Duodenal mucosa (tissue), 2 donors: ENCODE data around the gene AKAP9.

Experiments used
- H3K27ac ChIP-seq: one replicate; pipeline ENCODE4 v1.7.0; 2013; ENCODE audit warnings: low read depth, low read length
- H3K27me3 ChIP-seq, 2 donors: one replicate each; pipeline ENCODE4 v1.7.0; 2013; ENCODE audit warnings: low read length in 2 of 2, control low read depth in 1 of 2; ENCODE audit not compliant: insufficient read depth in 2 of 2, control insufficient read depth in 1 of 2
- H3K36me3 ChIP-seq, 2 donors: one replicate each; pipeline ENCODE4 v1.7.0; 2013; ENCODE audit warnings: low read length in 2 of 2, control low read depth in 1 of 2; ENCODE audit not compliant: insufficient read depth in 2 of 2, control insufficient read depth in 1 of 2
- H3K4me1 ChIP-seq, 2 donors: one replicate each; pipeline ENCODE4 v1.7.0; 2013; ENCODE audit warnings: low read length in 2 of 2, control low read depth in 1 of 2; ENCODE audit not compliant: insufficient read depth in 2 of 2, control insufficient read depth in 1 of 2
- H3K4me3 ChIP-seq, 2 donors: one replicate each; pipeline ENCODE4 v1.7.0; 2013; ENCODE audit warnings: low read length in 2 of 2, low read depth in 1 of 2
- H3K9ac ChIP-seq, 2 donors: one replicate each; pipeline ENCODE4 v1.7.0; 2013; ENCODE audit warnings: low read length in 2 of 2, low read depth in 1 of 2
- H3K9me3 ChIP-seq, 2 donors: one replicate each; pipeline ENCODE4 v1.7.0; 2013; ENCODE audit warnings: low read length in 2 of 2, control low read depth in 1 of 2; ENCODE audit not compliant: control insufficient read depth in 1 of 2

Gene AKAP9

DNA sequence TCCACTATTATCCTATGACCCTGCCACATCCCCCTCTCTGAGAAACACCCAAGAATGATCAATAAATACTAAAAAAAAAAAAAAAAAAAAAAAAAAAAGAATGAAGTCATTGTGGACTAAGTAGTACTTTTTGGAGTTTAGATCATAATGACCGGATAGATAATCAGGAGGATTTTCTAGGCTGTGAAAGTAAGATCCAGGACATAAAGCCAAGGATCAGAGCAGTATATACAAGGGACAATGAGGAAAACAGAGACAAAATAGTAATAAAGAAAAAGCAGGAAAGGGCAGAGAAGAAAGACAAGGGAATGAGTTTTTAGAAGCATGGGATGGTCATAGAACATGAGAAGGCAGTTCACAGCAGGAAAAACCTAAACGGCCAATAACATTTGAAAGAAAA lies 87.6 kb downstream of the AKAP9 start:
- no peak overlapping the region for H3K4me3 ChIP-seq
- peaks cover 26 to 40% of the 10 kb centered on the region in 2 donors for H3K36me3 ChIP-seq
- no peaks in the 10 kb centered on the region for H3K27me3 ChIP-seq
- H3K27ac ChIP-seq: no peak overlapping the region
- no peak overlapping the region for H3K9ac ChIP-seq
- no peaks in the 10 kb centered on the region for H3K9me3 ChIP-seq
- no peaks in the 10 kb centered on the region for H3K4me1 ChIP-seq

DNA sequence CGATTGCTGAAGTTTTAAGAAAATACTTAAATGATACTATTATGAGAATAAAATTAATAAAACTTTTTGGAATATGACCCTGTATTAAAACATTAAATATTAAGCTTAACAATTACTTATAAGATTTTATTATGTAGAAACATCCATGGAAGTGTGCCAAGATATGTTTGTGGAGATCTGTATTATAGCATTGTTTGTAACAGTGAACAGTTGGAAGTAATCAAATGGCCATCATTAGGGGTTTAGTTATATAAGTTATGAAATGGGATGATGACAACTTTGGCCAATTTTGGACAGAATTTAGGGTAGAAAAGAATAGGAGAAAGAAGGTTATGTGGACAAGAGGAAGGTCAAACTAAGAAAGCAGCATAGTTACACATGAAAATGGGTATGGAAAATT lies 88.0 kb downstream of the AKAP9 start:
- peaks cover 21 to 35% of the 10 kb centered on the region in 2 donors for H3K36me3 ChIP-seq
- H3K27ac ChIP-seq: no peak overlapping the region
- no peaks in the 10 kb centered on the region for H3K27me3 ChIP-seq
- H3K4me1 ChIP-seq: no peaks in the 10 kb centered on the region
- no peak overlapping the region for H3K4me3 ChIP-seq
- H3K9me3 ChIP-seq: no peaks in the 10 kb centered on the region
- no peak overlapping the region for H3K9ac ChIP-seq

DNA sequence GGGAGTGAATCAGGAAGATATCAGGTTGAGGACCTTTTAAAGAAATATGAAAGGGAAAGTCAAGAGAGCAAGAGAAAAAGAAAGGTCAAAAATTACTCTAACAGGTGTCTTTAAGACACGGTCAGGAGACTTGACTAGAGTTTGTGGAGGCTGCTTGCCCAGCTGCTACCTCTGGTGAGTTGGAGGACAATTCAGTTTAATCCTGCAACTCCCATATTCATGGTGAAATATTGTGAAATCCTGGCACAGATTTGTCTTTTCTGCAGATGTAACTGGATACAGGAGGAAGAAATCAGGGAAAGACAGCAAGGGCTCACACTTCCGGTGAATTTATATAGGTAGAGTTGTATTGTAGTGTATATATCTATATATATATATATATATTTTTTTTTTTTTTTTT lies 93.5 kb downstream of the AKAP9 start:
- H3K9ac ChIP-seq: no peak overlapping the region
- no peaks in the 10 kb centered on the region for H3K9me3 ChIP-seq
- no peaks in the 10 kb centered on the region for H3K4me1 ChIP-seq
- H3K27me3 ChIP-seq: no peaks in the 10 kb centered on the region
- peaks cover 8 to 14% of the 10 kb centered on the region in 2 donors for H3K36me3 ChIP-seq
- H3K4me3 ChIP-seq: no peak overlapping the region
- no peak overlapping the region for H3K27ac ChIP-seq

DNA sequence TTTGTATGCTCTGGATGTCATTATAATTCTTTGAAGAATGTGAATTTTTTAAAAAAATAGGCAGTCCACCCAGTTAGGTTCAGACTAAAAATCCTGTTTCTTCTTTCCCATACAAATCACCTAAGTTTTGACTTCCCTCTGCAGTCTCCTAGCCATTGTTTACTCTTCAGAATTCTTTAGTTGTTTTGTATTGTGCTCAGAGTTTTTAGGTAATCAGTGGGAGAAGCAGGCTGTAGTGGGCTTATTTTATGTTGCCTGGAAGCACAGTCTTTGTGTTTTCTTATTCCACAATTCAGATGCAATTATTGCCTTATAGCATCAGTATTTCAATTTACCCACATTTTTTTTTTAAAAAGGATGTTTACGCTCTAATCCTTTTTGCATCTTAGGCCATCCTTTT lies 94.9 kb downstream of the AKAP9 start:
- Histone ChIP-seq H3K9ac (no peak overlapping the region), H3K27me3 (no peaks in the 10 kb centered on the region), H3K9me3 (no peaks in the 10 kb centered on the region), H3K36me3 (peaks cover 8 to 9% of the 10 kb centered on the region in 2 donors), H3K27ac (no peak overlapping the region), H3K4me1 (peaks cover 0 to 1% of the 10 kb centered on the region in 2 donors), H3K4me3 (no peak overlapping the region)

DNA sequence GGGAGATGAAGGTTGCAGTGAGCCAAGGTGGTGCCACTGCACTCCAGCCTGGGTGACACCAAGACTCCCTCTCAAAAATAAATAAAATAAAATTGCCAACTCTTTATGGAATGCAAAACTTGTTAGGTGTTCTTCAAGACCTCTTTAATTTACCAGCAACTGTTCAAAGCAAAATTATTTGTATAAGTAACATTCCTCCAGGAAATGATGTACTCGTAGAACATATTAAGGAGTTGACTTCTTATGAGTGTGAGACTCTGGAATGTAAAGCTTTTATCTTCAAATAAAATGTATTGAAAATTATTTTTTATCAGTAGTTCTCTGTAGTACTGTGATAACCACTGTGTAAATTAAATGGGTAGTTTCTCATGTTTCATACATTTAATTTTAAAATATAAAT lies 99.2 kb downstream of the AKAP9 start:
- no peak overlapping the region for H3K9ac ChIP-seq
- no peaks in the 10 kb centered on the region for H3K9me3 ChIP-seq
- peaks cover 6 to 20% of the 10 kb centered on the region in 2 donors for H3K4me1 ChIP-seq
- H3K27ac ChIP-seq: no peak overlapping the region
- H3K27me3 ChIP-seq: no peaks in the 10 kb centered on the region
- H3K36me3 ChIP-seq: peaks cover 0 to 8% of the 10 kb centered on the region in 2 donors
- no peak overlapping the region for H3K4me3 ChIP-seq

DNA sequence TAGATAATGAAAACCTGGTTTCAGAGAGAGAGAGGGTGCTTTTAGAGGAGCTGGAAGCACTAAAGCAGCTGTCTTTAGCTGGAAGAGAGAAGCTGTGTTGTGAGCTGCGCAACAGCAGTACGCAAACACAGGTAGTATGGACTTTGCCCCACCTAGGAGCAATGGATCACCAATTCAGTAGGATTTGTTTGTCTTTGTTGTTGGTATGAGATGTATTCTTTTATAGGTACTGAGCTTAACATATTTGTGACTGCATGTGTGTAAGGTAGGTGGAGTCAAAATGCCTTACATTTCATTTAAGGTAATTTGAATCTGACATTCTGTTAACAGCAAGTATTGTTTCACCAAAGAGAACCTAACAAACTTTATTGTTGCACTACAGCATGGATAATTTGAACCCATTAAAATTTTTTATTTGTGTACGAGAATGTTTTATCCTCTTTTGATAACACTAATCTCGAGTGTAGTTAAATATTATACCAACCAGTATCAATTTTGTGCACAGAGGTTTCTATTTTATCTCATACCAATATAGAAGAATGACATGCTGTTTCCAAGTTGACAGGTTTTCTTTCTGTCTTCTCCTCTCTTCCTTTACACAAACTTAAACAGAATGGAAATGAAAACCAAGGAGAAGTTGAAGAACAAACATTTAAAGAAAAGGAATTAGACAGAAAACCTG lies 101.5 kb downstream of the AKAP9 start:
- H3K9ac ChIP-seq: no peak overlapping the region
- no peak overlapping the region for H3K27ac ChIP-seq
- H3K4me3 ChIP-seq: peak overlapping the region; percentile 6 to 40
- no peaks in the 10 kb centered on the region for H3K9me3 ChIP-seq
- no peaks in the 10 kb centered on the region for H3K27me3 ChIP-seq
- H3K36me3 ChIP-seq: peaks cover 14 to 20% of the 10 kb centered on the region in 2 donors
- peaks cover 6 to 27% of the 10 kb centered on the region in 2 donors for H3K4me1 ChIP-seq

DNA sequence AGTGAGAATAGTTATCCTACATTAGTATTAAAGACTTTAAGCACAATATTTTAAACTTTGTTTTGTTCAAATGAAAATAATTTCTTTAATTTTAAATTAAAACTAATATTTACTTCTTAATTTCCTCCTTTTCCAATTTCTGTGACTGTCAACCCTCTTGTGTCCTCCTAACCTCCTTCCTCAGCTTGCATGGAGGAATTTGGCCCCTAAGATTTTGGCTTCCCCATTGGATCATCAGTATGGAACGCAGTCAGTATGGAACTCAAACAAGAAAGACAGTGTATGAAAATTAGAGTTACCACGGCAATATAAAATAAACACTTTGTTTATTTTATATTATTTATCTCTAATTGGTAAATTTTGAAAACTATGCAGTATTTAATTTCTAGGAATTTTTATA lies 102.4 kb downstream of the AKAP9 start:
- no peaks in the 10 kb centered on the region for H3K9me3 ChIP-seq
- H3K36me3 ChIP-seq: peaks cover 14 to 20% of the 10 kb centered on the region in 2 donors
- H3K27me3 ChIP-seq: no peaks in the 10 kb centered on the region
- no peak overlapping the region for H3K9ac ChIP-seq
- no peak overlapping the region for H3K27ac ChIP-seq
- peak overlapping the region in 1 of 2 donors; percentile 40 for H3K4me3 ChIP-seq
- peaks cover 6 to 27% of the 10 kb centered on the region in 2 donors for H3K4me1 ChIP-seq

DNA sequence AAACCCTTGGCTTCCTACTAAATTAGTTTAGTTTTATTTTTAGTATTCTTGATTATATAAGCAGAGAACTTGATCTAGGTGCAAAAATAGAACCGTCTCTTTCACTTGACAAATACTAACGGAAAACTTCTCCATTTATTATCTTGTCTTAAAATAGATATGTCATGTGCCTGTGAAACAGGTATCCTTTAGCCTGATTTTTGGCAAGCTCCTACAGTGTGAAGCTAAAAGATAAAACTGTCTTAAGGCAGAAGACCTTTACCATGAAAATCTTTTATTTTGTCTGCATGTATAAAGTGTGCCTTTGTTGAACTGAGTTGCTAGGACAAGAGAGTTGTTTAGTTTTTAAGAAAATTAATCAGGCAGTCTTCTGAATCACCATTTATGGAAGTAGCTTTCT lies 103.0 kb downstream of the AKAP9 start:
- Histone ChIP-seq H3K9ac (no peak overlapping the region), H3K36me3 (peaks cover 14 to 24% of the 10 kb centered on the region in 2 donors), H3K9me3 (no peaks in the 10 kb centered on the region), H3K4me3 (peak overlapping the region in 1 of 2 donors; percentile 6), H3K27me3 (no peaks in the 10 kb centered on the region), H3K4me1 (peaks cover 6 to 27% of the 10 kb centered on the region in 2 donors), H3K27ac (no peak overlapping the region)

DNA sequence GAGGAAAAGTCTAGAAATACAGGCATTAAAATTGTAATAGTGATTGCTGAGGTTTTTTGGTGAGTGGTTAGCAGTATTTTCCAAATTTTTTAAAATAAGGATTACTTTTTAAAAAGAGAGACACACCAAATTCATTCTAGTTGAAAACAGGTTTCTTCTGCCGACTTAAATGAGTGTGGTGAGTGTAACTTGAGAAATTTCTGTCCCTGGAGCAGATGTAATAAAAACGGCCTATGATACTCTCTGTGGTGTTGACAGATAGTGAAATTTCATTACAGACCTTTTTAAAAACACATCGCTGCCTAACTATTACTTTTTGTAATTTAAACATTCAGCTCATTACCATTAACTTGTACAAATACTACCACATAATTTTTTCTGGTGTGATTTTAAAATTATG lies 103.5 kb downstream of the AKAP9 start:
- peaks cover 14 to 27% of the 10 kb centered on the region in 2 donors for H3K36me3 ChIP-seq
- H3K9me3 ChIP-seq: no peaks in the 10 kb centered on the region
- H3K27me3 ChIP-seq: no peaks in the 10 kb centered on the region
- H3K4me3 ChIP-seq: peak overlapping the region; percentile 6 to 40
- H3K4me1 ChIP-seq: peaks cover 6 to 27% of the 10 kb centered on the region in 2 donors
- no peak overlapping the region for H3K9ac ChIP-seq
- no peak overlapping the region for H3K27ac ChIP-seq

DNA sequence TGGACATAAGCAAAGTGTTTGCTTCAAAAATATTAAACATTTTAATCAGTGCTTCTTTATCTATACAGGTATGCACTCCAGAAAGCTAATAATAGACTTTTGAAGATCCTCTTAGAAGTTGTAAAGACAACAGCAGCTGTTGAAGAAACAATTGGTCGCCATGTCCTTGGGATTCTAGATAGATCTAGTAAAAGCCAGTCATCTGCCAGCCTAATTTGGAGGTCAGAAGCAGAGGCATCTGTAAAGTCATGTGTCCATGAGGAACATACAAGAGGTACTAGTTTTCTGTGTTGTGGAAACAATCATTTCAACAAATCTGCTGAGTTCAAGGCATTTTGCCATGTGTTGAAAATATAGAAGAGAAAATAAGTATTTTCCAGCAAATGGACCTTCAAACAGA lies 104.3 kb downstream of the AKAP9 start:
- no peaks in the 10 kb centered on the region for H3K9me3 ChIP-seq
- H3K9ac ChIP-seq: no peak overlapping the region
- no peak overlapping the region for H3K27ac ChIP-seq
- H3K36me3 ChIP-seq: peaks cover 14 to 29% of the 10 kb centered on the region in 2 donors
- H3K27me3 ChIP-seq: no peaks in the 10 kb centered on the region
- H3K4me1 ChIP-seq: peaks cover 6 to 27% of the 10 kb centered on the region in 2 donors
- H3K4me3 ChIP-seq: no peak overlapping the region
